K562 (cell line): Measurements from ENCODE around the gene MARS1. TPM values are rescaled to one million over a fixed set of nuclear protein-coding genes. Genes with fewer than 3 reads are reported as not detected.
A peak's percentile ranks its signal among the peaks of the same experiment; 100 is the strongest.

Source experiments
- CHD7 ChIP-seq: fragments of 200-600 bp; sonication (generic); IDR thresholded peaks from one replicate; pipeline ENCODE4 v1.6.1; 2012; ENCODE audit warnings: mild to moderate bottlenecking, low read depth, low read length, inconsistent platforms
- DPF2 ChIP-seq: fragments of 450-650 bp; IDR thresholded peaks from 2 replicates; pipeline ENCODE4 v1.6.1; 2016
- FOXK2 ChIP-seq, 2 experiments: fragments of 450-650 bp; IDR thresholded peaks in 1 of 2; conservative IDR thresholded peaks in 1 of 2; 2 replicates each; pipeline ENCODE4 v1.6.1; 2016; ENCODE audit warnings: low read depth in 2 of 2, mild to moderate bottlenecking in 1 of 2
- HNRNPL ChIP-seq: fragments of 200-400 bp; formaldehyde crosslinking; IDR thresholded peaks from 2 replicates; pipeline ENCODE4 v1.6.1; 2017; ENCODE audit warnings: low read depth, mild to moderate bottlenecking, low read length
- MEIS2 ChIP-seq: fragments of 450-650 bp; IDR thresholded peaks from 2 replicates; pipeline ENCODE4 v1.6.1; 2014; ENCODE audit warnings: mild to moderate bottlenecking; ENCODE audit not compliant: partially characterized antibody
- POLR2AphosphoS2 ChIP-seq: IDR thresholded peaks from 2 replicates; pipeline ENCODE4 v1.6.1; 2012; ENCODE audit warnings: low read length, improper control_type of control experiment
- RBM14 ChIP-seq: fragments of 200-400 bp; formaldehyde crosslinking; IDR thresholded peaks from 2 replicates; pipeline ENCODE4 v1.6.1; 2018; ENCODE audit warnings: low read depth, mild to moderate bottlenecking, low read length, moderate library complexity, borderline replicate concordance; ENCODE audit not compliant: insufficient read depth
- SMAD4 ChIP-seq: fragments of 250-450 bp; sonication (Bioruptor Pico); conservative IDR thresholded peaks from 2 replicates; pipeline ENCODE4 v1.8.0; 2021; ENCODE audit warnings: inconsistent platforms, mild to moderate bottlenecking, moderate library complexity
- TAL1 ChIP-seq: fragments of 450-650 bp; IDR thresholded peaks from 2 replicates; pipeline ENCODE4 v1.6.1; 2016; ENCODE audit warnings: mild to moderate bottlenecking
- TBL1XR1 ChIP-seq, 2 experiments: IDR thresholded peaks; 2 replicates each; pipeline ENCODE4 v1.6.1; 2012; ENCODE audit warnings: improper control_type of control experiment in 2 of 2, low read length in 2 of 2, mild to moderate bottlenecking in 1 of 2
- ZNF561 ChIP-seq: fragments of 450-650 bp; formaldehyde crosslinking; conservative IDR thresholded peaks from 2 replicates; pipeline ENCODE4 v1.4.0; 2020; ENCODE audit warnings: mild to moderate bottlenecking, moderate library complexity
- ZNF717 ChIP-seq: fragments of 250-450 bp; sonication (Bioruptor Pico); IDR thresholded peaks from 2 replicates; pipeline ENCODE4 v1.5.0; 2021
- ZNF79 ChIP-seq: fragments of 250-450 bp; sonication (Bioruptor Pico); IDR thresholded peaks from 2 replicates; pipeline ENCODE4 v1.4.0; 2020; ENCODE audit warnings: low read depth, mild to moderate bottlenecking, moderate library complexity
- polyA plus RNA-seq, 8 experiments: library from polyadenylated mRNA; depleted of rRNA in 4 of 8; stranded (reverse) in 5 of 8; unstranded in 3 of 8; fragments of >200 nt; fragmentation: Nextera tagmentation in 2 of 8; fragmentation: Illumina TruSeq in 1 of 8; extraction: Ambion mirVana in 2 of 8; extraction: Trizol in 1 of 8; gene quantifications; 2 replicates each; pipeline versions ENCODE4 v1.2.1 to v1.2.3, GENCODE V29; 2011 to 2014; ENCODE audit warnings: inconsistent platforms in 1 of 8, missing spikeins in 1 of 8
- total RNA-seq, 7 experiments: library from RNA; depleted of rRNA in 6 of 7; stranded (reverse); fragments of >200 nt in 6 of 7; fragmentation: Illumina TruSeq in 2 of 7; extraction: Trizol in 2 of 7; gene quantifications; 2 replicates each; pipeline versions ENCODE4 v1.2.1 to v1.2.3, GENCODE V29; 2011 to 2021; ENCODE audit warnings: low replicate concordance in 1 of 7
- TF ChIP-seq, protein P1 (sequence below): sonication (generic); formaldehyde crosslinking; IDR thresholded peaks from 2 replicates; pipeline ENCODE4 v1.8.1; 2023; ENCODE audit warnings: mild to moderate bottlenecking, missing genetic modification reagents
- TF ChIP-seq, protein P2 (sequence below): IDR thresholded peaks from 2 replicates; pipeline ENCODE4 v1.6.1; 2011; ENCODE audit not compliant: insufficient read length; ENCODE audit errors: extremely low read depth

The MARS1 gene
- total and polyA plus RNA-seq, 9 of the 15 experiments (the other 6 are each of a cell fraction or from before 2014, with no cell fraction given): 117 to 382 (median 220) TPM

GRCh38 chr12:57515408-57515933 is 27.6 kb downstream of the MARS1 start (continued):
- TF ChIP-seq CHD7 (no peak), TBL1XR1 (IDR thresholded peaks at IDR 0.05; ENCODE audit: low read length in 2 of 2) (0 out of 4 replicates have a peak, but pooled peaks of 1 of the 2 experiments have one; percentile 33), DPF2 (no peak), TAL1 (no peak), POLR2AphosphoS2 (peak; percentile 41), ZNF561 (CRISPR knock-in tag) (no peak), FOXK2 (conservative IDR thresholded peaks at IDR 0.05 in 1 of 2, IDR thresholded peaks at IDR 0.05 in 1 of 2; ENCODE audit: low read depth in 2 of 2) (no peak), ZNF79 (CRISPR knock-in tag) (no peak), SMAD4 (no peak), RBM14 (no peak), MEIS2 (no peak), ZNF717 (CRISPR knock-in tag) (0 out of 2 replicates have a peak, but pooled peaks have one; percentile 7), HNRNPL (no peak)
- TF ChIP-seq, protein P1, sequence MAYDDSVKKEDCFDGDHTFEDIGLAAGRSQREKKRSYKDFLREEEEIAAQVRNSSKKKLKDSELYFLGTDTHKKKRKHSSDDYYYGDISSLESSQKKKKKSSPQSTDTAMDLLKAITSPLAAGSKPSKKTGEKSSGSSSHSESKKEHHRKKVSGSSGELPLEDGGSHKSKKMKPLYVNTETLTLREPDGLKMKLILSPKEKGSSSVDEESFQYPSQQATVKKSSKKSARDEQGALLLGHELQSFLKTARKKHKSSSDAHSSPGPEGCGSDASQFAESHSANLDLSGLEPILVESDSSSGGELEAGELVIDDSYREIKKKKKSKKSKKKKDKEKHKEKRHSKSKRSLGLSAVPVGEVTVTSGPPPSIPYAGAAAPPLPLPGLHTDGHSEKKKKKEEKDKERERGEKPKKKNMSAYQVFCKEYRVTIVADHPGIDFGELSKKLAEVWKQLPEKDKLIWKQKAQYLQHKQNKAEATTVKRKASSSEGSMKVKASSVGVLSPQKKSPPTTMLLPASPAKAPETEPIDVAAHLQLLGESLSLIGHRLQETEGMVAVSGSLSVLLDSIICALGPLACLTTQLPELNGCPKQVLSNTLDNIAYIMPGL (CRISPR knock-in tag): no peak
- TF ChIP-seq, protein P2, sequence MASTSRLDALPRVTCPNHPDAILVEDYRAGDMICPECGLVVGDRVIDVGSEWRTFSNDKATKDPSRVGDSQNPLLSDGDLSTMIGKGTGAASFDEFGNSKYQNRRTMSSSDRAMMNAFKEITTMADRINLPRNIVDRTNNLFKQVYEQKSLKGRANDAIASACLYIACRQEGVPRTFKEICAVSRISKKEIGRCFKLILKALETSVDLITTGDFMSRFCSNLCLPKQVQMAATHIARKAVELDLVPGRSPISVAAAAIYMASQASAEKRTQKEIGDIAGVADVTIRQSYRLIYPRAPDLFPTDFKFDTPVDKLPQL: no peak
